ENCODE measurements around the gene CUL5.

GRCh38 chr11:108037636-108038035, 28.9 kb downstream of the CUL5 start:
- TF ChIP-seq CTCF (IDR thresholded peaks at IDR 0.05; ENCODE audit: low read length) (no peak), EZH2 (IDR thresholded peaks at IDR 0.05; ENCODE audit: borderline replicate concordance, low read length) (no peak)
